Motor neuron (in vitro differentiated cells): ENCODE results near the gene CERS1. TPM values are rescaled to one million over a fixed set of nuclear protein-coding genes. Genes with fewer than 3 reads are reported as not detected.

ENCODE experiments used
- ATAC-seq, 8 experiments: fragments of 200-7000 bp; cut with Tn5 transposase; replicated peaks in 6 of 8; 2 replicates each; pipeline ENCODE4 v1.8.0; 2021; ENCODE audit warnings: mild to moderate bottlenecking in 8 of 8, moderate library complexity in 8 of 8
- H3K27ac ChIP-seq, 2 donors: fragments of 250-450 bp; sonication (Bioruptor Pico); 2 replicates each; pipeline ENCODE4 v1.9.0; 2021; ENCODE audit warnings: antibody characterized with exemption in 2 of 2, mild to moderate bottlenecking in 2 of 2, moderate library complexity in 1 of 2
- H3K4me1 ChIP-seq, 2 donors: fragments of 250-450 bp; sonication (Bioruptor Pico); replicated peaks in 1 of 2; 2 replicates each; pipeline ENCODE4 v1.6.1; 2021; ENCODE audit warnings: antibody characterized with exemption in 2 of 2, mild to moderate bottlenecking in 2 of 2, moderate library complexity in 1 of 2
- H3K4me3 ChIP-seq, 5 donors: fragments of 250-450 bp; sonication (Bioruptor Pico); 2 replicates each; pipeline ENCODE4 v1.9.0; 2021; ENCODE audit warnings: antibody characterized with exemption in 5 of 5, mild to moderate bottlenecking in 5 of 5, moderate library complexity in 4 of 5
- WGBS, 10 experiments: fragments of 450-650 bp; shearing (Covaris generic); methylation state at CpG; one replicate each; pipeline ENCODE4 v1.0.0; 2022; 5-methylcytosine and 5-hydroxymethylcytosine counted together
- in situ Hi-C, 9 experiments: fragments of 400-800 bp; cut with MboI; loops; one replicate each; pipeline ENCODE4 v1.15.0; 2021; ENCODE audit warnings: low sequenced_read_pairs in 9 of 9, low pct_unique_long_range_greater_than_20kb in 2 of 9; ENCODE audit not compliant: unreplicated experiment in 9 of 9
- total RNA-seq, 8 experiments: library from RNA; unstranded; fragments of 300-600 nt; gene quantifications; 2 replicates each; pipeline versions ENCODE4 v1.2.3 to v1.2.4, GENCODE V29; 2022

CERS1 gene
- total RNA-seq, 8 experiments from 2014 or later, result 1.2 to 42.1 (median 14.2) TPM

GRCh38 chr19:18869781-18870530 lies 26.0 kb downstream of the CERS1 start:
- ATAC-seq, result peak in 2 of 8 experiments; percentile 1 to 3
- H3K27ac ChIP-seq, result no peak overlapping the region
- WGBS, 10 experiments, result no CpG with 5 or more reads among the region's 62 CpGs
- H3K4me3 ChIP-seq, result no peak overlapping the region
- no peaks in the 10 kb centered on the region for H3K4me1 ChIP-seq
- in situ Hi-C loops, result loop anchor here in 4 of 9 experiments (25.0 kb wide), 2 partner anchors 283 to 408 kb away; partner anchors contain the start of gene REX1BD (in 2 of the 4)

- Histone ChIP-seq H3K4me3 (no peak overlapping the region), H3K27ac (no peak overlapping the region), H3K4me1 (no peaks in the 10 kb centered on the region)
- 57 to 100% (median 95%) methylated on average over 5 to 11 of the region's 71 CpGs; no CpG with 5 or more reads in 7 of the 10 experiments for WGBS, 10 experiments
- no peak for ATAC-seq
- in situ Hi-C loops, result loop anchor here in 4 of 9 experiments (25.0 kb wide), 2 partner anchors 282 to 407 kb away; partner anchors contain the start of gene REX1BD (in 2 of the 4)
Measured at GRCh38 chr19:18869023-18869618, 26.8 kb downstream of the CERS1 start.

GRCh38 chr19:18868380-18869022 lies 27.5 kb downstream of the CERS1 start:
- in situ Hi-C loops, result loop anchor here in 4 of 9 experiments (25.0 kb wide), 2 partner anchors 281 to 406 kb away; partner anchors contain the start of gene REX1BD (in 2 of the 4)
- no peaks in the 10 kb centered on the region for H3K4me1 ChIP-seq
- H3K27ac ChIP-seq, result no peak overlapping the region
- 64 to 98% (median 89%) methylated on average over 3 to 25 of the region's 77 CpGs; no CpG with 5 or more reads in 4 of the 10 experiments for WGBS, 10 experiments
- no peak overlapping the region for H3K4me3 ChIP-seq
- ATAC-seq, result no peak

GRCh38 chr19:18867751-18868150 lies 28.2 kb downstream of the CERS1 start:
- ATAC-seq, result peak in 1 of 8 experiments; percentile 26
- in situ Hi-C loops, result loop anchor here in 4 of 9 experiments (25.0 kb wide), 2 partner anchors 280 to 405 kb away; partner anchors contain the start of gene REX1BD (in 2 of the 4)
- WGBS, 10 experiments, result 80 to 100% (median 96%) methylated on average over 1 to 12 of the region's 23 CpGs; no CpG with 5 or more reads in 3 of the 10 experiments
- no peaks in the 10 kb centered on the region for H3K4me1 ChIP-seq
- H3K4me3 ChIP-seq, result no peak overlapping the region
- no peak overlapping the region for H3K27ac ChIP-seq

- in situ Hi-C loops, result loop anchor here in 4 of 9 experiments (25.0 kb wide), 2 partner anchors 280 to 405 kb away; partner anchors contain the start of gene REX1BD (in 2 of the 4)
- no peak for ATAC-seq
- Histone ChIP-seq H3K4me1 (no peaks in the 10 kb centered on the region), H3K27ac (no peak overlapping the region), H3K4me3 (no peak overlapping the region)
- WGBS, 10 experiments, result 81 to 95% (median 88%) methylated on average over 2 to 8 of the region's 23 CpGs; no CpG with 5 or more reads in 5 of the 10 experiments
Measured at GRCh38 chr19:18867199-18867598, 28.8 kb downstream of the CERS1 start.

GRCh38 chr19:18866800-18867123 lies 29.2 kb downstream of the CERS1 start:
- ATAC-seq, result peak in 3 of 8 experiments; percentile 15 to 20 (median 17)
- Histone ChIP-seq H3K4me1 (no peaks in the 10 kb centered on the region), H3K4me3 (no peak overlapping the region), H3K27ac (no peak overlapping the region)
- WGBS, 10 experiments, result 13 to 85% (median 67%) methylated on average over 3 to 17 of the region's 17 CpGs; no CpG with 5 or more reads in 3 of the 10 experiments
- in situ Hi-C loops, result loop anchor here in 4 of 9 experiments (25.0 kb wide), 2 partner anchors 279 to 404 kb away; partner anchors contain the start of gene REX1BD (in 2 of the 4)

GRCh38 chr19:18865973-18866799 lies 29.8 kb downstream of the CERS1 start:
- no peak overlapping the region for H3K4me3 ChIP-seq
- peak; percentile 82 to 92 (median 84) for ATAC-seq
- H3K27ac ChIP-seq, result no peak overlapping the region
- no peaks in the 10 kb centered on the region for H3K4me1 ChIP-seq
- in situ Hi-C loops, result loop anchor here in 4 of 9 experiments (25.0 kb wide), 2 partner anchors 279 to 404 kb away; partner anchors contain the start of gene REX1BD (in 2 of the 4)
- WGBS, 10 experiments, result 10 to 96% (median 39%) methylated on average over 1 to 25 of the region's 38 CpGs; no CpG with 5 or more reads in 2 of the 10 experiments

- no peak for ATAC-seq
- H3K4me3 ChIP-seq, result no peak overlapping the region
- in situ Hi-C loops, result loop anchor here in 4 of 9 experiments (25.0 kb wide), 2 partner anchors 278 to 403 kb away; partner anchors contain the start of gene REX1BD (in 2 of the 4)
- 80 to 100% (median 97%) methylated on average over 1 to 9 of the region's 27 CpGs; no CpG with 5 or more reads in 4 of the 10 experiments for WGBS, 10 experiments
- no peaks in the 10 kb centered on the region for H3K4me1 ChIP-seq
- H3K27ac ChIP-seq, result no peak overlapping the region
Measured at GRCh38 chr19:18865106-18865972, 30.6 kb downstream of the CERS1 start.

- Histone ChIP-seq H3K4me3 (no peak overlapping the region), H3K4me1 (no peaks in the 10 kb centered on the region), H3K27ac (no peak overlapping the region)
- in situ Hi-C loops, result loop anchor here in 4 of 9 experiments (25.0 kb wide), 2 partner anchors 277 to 402 kb away; partner anchors contain the start of gene REX1BD (in 2 of the 4)
- whole genome bisulfite sequencing, 10 experiments, result 72 to 100% (median 88%) methylated on average over 2 to 5 of the region's 16 CpGs; no CpG with 5 or more reads in 4 of the 10 experiments
- no peak for ATAC-seq
Measured at GRCh38 chr19:18863843-18864362, 32.1 kb downstream of the CERS1 start.

GRCh38 chr19:18862976-18863842 lies 32.7 kb downstream of the CERS1 start:
- in situ Hi-C loops, result loop anchor here in 4 of 9 experiments (25.0 kb wide), 2 partner anchors 276 to 401 kb away; partner anchors contain the start of gene REX1BD (in 2 of the 4)
- no peaks in the 10 kb centered on the region for H3K4me1 ChIP-seq
- 91 to 100% methylated on average over 7 of the region's 33 CpGs; no CpG with 5 or more reads in 8 of the 10 experiments for WGBS, 10 experiments
- H3K4me3 ChIP-seq, result no peak overlapping the region
- no peak for ATAC-seq
- H3K27ac ChIP-seq, result no peak overlapping the region
